T follicular helper cell (primary cell): ENCODE measurements around the gene TFAP2D.

Experiments used
- DNase-seq: peaks from one replicate; pipeline ENCODE4 v3.0.0-alpha.2; 2020; ENCODE audit warnings: low read depth

The TFAP2D gene

DNA sequence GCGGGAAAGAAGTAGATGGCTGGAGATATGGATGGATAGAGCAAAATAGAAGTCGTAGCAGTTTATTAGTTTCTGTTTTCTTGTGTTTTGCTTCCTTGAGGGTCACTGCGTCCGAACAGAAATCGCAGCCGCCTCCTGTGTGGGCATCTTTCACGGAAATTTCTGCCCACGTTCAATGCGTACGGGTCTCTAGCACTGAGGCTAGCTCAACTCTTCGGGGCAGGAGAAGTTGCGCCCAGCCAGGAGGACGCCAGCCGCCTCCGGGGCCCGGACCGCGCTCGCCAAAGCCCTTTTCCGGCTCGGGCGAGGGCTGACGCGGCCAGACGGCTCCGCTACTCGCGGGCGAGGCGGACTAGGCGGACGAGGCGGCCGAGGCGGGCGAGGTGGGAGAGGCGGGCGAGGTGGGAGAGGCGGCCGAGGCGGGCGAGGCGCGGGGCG is 106.2 kb downstream of the TFAP2D start:
- no peak for DNase-seq

DNA sequence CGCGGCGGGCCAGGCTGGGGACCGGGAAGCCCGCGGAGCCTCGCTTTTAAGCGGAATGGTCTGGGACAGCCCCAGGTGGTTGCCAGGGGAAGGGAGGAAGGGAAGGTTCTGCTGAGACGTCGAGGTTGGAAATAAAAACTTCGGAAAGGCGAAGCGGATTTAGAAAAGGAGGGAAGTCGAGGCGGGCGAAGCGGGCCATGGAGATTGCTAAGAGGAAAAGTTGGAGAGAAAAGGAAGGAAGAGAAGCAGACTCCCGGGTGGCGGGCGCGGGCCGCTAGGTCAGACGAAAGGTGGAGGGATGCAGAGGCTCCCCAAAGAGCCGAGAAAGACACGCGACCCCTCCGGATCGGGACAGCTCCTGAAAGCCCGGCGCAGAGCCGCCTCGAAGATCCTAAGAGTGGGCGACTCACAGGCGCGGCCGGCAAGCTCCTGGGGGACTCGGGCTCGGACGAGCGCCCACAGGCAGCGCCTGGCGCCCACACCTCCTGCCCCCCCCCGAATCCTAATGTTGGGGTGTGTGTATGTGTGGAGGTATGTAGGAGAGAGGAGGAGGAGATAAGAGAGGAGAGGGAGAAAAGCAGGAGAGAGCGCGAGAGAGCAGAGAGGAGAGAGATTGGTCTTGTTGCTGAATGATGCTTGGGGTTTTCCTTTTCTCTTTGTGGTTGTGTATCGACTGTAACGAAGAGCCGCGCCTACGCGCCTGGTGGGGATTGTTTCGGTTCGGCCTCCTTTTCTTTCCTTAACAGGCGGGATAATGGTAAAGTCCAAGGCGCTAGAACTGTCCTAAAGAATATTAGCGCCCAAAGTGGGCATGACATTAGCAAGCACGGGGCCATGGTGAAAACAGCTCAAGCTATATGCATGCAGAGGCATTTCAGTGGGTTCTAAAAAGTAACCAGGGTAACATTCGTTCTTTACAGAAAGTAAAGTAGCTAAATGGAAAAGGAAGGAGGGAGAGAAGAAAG is 106.9 kb downstream of the TFAP2D start:
- DNase-seq, result no peak

DNA sequence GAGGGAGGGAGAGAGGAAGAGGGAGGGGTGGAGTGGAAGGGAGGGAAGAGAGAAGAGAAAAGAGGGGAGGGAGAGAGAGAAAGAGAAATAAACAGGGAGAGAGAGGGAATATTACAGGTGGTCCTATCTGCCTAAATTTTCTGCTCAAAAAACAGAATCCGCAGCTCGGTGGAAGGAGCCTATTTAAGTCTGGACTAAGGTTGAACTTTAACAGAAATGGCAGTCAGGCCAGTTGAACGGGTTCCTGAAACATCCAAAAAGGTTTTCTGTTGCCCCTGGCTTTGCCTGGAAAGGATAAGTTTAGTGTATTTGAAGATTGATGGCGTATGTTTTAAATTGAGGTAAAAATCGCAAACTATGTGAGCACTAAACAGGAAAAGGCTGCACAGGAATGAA is 107.5 kb downstream of the TFAP2D start:
- no peak for DNase-seq

DNA sequence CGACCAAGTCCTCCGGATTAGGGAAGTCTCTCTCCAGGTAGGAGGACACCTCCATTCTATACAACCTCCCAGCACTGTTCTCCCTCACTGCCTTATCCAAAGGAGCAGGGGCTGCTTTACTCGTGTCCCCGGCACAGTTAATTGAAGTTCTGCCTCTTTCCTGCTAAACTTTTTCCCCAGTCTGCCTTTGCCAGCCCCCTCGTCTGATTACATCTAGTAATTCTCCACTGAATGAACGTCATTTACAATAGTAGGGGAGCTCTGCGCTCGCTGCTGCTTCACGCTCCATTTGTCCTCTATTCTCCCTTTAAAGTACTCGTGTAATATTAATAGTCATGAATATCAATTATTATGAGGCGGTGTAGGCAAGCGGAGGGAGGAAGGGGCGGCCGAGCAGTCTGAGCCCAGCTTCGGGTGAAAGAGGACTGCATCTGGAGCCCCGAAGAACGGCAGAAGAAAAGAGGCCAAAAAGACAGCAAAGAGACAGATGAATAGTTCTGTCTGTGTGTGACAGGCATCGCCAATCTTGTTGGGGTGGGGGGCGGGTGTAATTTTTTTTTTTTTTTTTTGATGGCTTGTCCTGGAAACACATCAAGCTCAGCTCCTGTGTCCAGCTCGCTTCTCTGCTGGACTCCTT is 108.2 kb downstream of the TFAP2D start:
- DNase-seq, result no peak

DNA sequence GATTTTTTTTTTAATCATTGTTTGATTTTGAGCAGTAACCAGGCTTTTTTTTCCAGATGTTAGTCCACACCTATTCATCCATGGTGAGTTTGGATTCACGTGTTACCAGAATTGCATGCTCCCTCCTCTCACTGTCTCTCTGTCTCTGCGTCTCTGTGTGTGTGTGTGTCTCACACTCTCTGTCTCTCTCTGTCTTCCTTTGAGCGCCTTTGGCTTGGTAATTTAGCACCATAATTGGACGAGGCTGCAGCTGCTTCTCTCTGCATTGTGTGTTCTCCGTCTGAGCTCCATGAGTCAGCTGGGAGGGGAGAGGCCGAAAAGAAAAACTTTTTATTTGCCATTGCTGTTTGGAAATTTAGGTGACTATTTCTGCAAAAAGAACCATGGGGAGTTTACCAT is 108.8 kb downstream of the TFAP2D start:
- DNase-seq, result no peak
